Hepatocyte (in vitro differentiated cells): ENCODE measurements around the gene OR5A2. TPM values are rescaled to one million over a fixed set of nuclear protein-coding genes. Genes with fewer than 3 reads are reported as not detected.
"Not testable (repeated sequence)": the region's sequence is repeated elsewhere in the genome, so short reads cannot be mapped to it uniquely, and the experiment has no call there.

Source experiments
- DNase-seq: peaks from one replicate; pipeline ENCODE4 v3.0.0-alpha.2; 2016; ENCODE audit warnings: low spot score
- H2AFZ ChIP-seq: fragments of 200-600 bp; sonication (generic); 2 replicates; pipeline ENCODE4 v1.6.0; 2016; ENCODE audit warnings: antibody characterized with exemption, mild to moderate bottlenecking
- H3K27ac ChIP-seq: fragments of 200-600 bp; sonication (generic); 2 replicates; pipeline ENCODE4 v1.5.1; 2016; ENCODE audit warnings: mild to moderate bottlenecking
- H3K27me3 ChIP-seq: fragments of 200-600 bp; sonication (generic); 2 replicates; pipeline ENCODE4 v1.6.1; 2016
- H3K36me3 ChIP-seq: fragments of 200-600 bp; sonication (generic); replicated peaks from 2 replicates; pipeline ENCODE4 v1.5.1; 2016; ENCODE audit warnings: low read depth; ENCODE audit not compliant: insufficient read depth
- H3K4me1 ChIP-seq: fragments of 200-600 bp; sonication (generic); 2 replicates; pipeline ENCODE4 v1.5.1; 2016; ENCODE audit warnings: mild to moderate bottlenecking, moderate library complexity; ENCODE audit not compliant: insufficient read depth
- H3K4me2 ChIP-seq: fragments of 200-600 bp; sonication (generic); 2 replicates; pipeline ENCODE4 v1.6.0; 2016
- H3K4me3 ChIP-seq: fragments of 200-600 bp; sonication (generic); 2 replicates; pipeline ENCODE4 v1.5.1; 2016; ENCODE audit warnings: mild to moderate bottlenecking
- H3K79me2 ChIP-seq: fragments of 200-600 bp; sonication (generic); 2 replicates; pipeline ENCODE4 v1.6.0; 2017; ENCODE audit warnings: mild to moderate bottlenecking
- H3K9me2 ChIP-seq: fragments of 200-600 bp; sonication (generic); replicated peaks from 2 replicates; pipeline ENCODE4 v1.6.0; 2017; ENCODE audit warnings: mild to moderate bottlenecking; ENCODE audit not compliant: insufficient read depth
- H3K9me3 ChIP-seq: fragments of 200-600 bp; sonication (generic); 2 replicates; pipeline ENCODE4 v1.5.1; 2016; ENCODE audit warnings: low read depth, mild to moderate bottlenecking
- H4K20me1 ChIP-seq: fragments of 200-600 bp; sonication (generic); 2 replicates; pipeline ENCODE4 v1.6.0; 2016; ENCODE audit warnings: mild to moderate bottlenecking; ENCODE audit not compliant: insufficient read depth, poor library complexity, severe bottlenecking
- CTCF ChIP-seq: fragments of 200-600 bp; sonication (generic); IDR thresholded peaks from 2 replicates; pipeline ENCODE4 v1.5.1; 2016; ENCODE audit warnings: antibody characterized with exemption, mild to moderate bottlenecking; ENCODE audit not compliant: poor library complexity
- EZH2 ChIP-seq: fragments of 200-600 bp; sonication (generic); IDR thresholded peaks from 2 replicates; pipeline ENCODE4 v1.6.1; 2016; ENCODE audit warnings: antibody characterized with exemption, mild to moderate bottlenecking, borderline replicate concordance
- EZH2phosphoT487 ChIP-seq: fragments of 200-600 bp; sonication (generic); IDR thresholded peaks from one replicate; pipeline ENCODE4 v1.6.1; 2018; ENCODE audit warnings: antibody characterized with exemption, mild to moderate bottlenecking, low read depth, moderate library complexity; ENCODE audit not compliant: unreplicated experiment, severe bottlenecking
- WGBS: methylation state at CpG from one replicate; pipeline ENCODE4 v1.1.6; 2016; ENCODE audit warnings: low lambda C conversion rate; ENCODE audit errors: missing lambda C conversion rate; 5-methylcytosine and 5-hydroxymethylcytosine counted together
- polyA plus RNA-seq: library from polyadenylated mRNA; unstranded; fragments of >200 nt; fragmentation: Nextera tagmentation; extraction: Ambion mirVana; gene quantifications from 2 replicates; pipeline ENCODE4 v1.2.1, GENCODE V29; 2016
- total RNA-seq: library from RNA; depleted of rRNA; stranded (reverse); fragments of >200 nt; gene quantifications from 2 replicates; pipeline ENCODE4 v1.2.3, GENCODE V29; 2014

Gene OR5A2
- total and polyA plus RNA-seq, 2 experiments from 2014 or later: not detected

GRCh38 chr11:59448484-59448883 lies 22.3 kb upstream of the OR5A2 start:
- no peaks in the 10 kb centered on the region for H4K20me1 ChIP-seq
- H3K4me3 ChIP-seq: no peak overlapping the region
- no peak for DNase-seq
- no peaks in the 10 kb centered on the region for H3K27me3 ChIP-seq
- TF ChIP-seq EZH2 (no peak), CTCF (no peak), EZH2phosphoT487 (no peak)
- no peaks in the 10 kb centered on the region for H3K36me3 ChIP-seq
- no peak overlapping the region for H2AFZ ChIP-seq
- no peak overlapping the region for H3K27ac ChIP-seq
- 80% methylated on average over 2 of the region's 2 CpGs for WGBS
- H3K4me1 ChIP-seq: no peaks in the 10 kb centered on the region
- no peak overlapping the region for H3K4me2 ChIP-seq
- no peaks in the 10 kb centered on the region for H3K9me3 ChIP-seq
- no peaks in the 10 kb centered on the region for H3K9me2 ChIP-seq
- H3K79me2 ChIP-seq: no peaks in the 10 kb centered on the region

- H3K4me1 ChIP-seq, H3K79me2 ChIP-seq: not testable (repeated sequence)
- WGBS: 88% methylated on average over 1 of the region's 1 CpG
These were observed 19.4 kb upstream of the OR5A2 start for GRCh38 chr11:59445624-59446023.

GRCh38 chr11:59437770-59438169 lies 11.6 kb upstream of the OR5A2 start:
- Histone ChIP-seq H3K79me2 (no peaks in the 10 kb centered on the region), H3K4me1 (no peaks in the 10 kb centered on the region), H3K9me2 (no peaks in the 10 kb centered on the region), H3K27me3 (no peaks in the 10 kb centered on the region), H3K4me2 (no peak overlapping the region), H3K36me3 (no peaks in the 10 kb centered on the region), H3K9me3 (no peaks in the 10 kb centered on the region), H2AFZ (no peak overlapping the region), H3K4me3 (no peak overlapping the region), H3K27ac (no peak overlapping the region), H4K20me1 (no peaks in the 10 kb centered on the region)
- DNase-seq: no peak
- TF ChIP-seq EZH2phosphoT487 (no peak), CTCF (no peak), EZH2 (no peak)
- WGBS: 77% methylated on average over 7 of the region's 7 CpGs

More at GRCh38 chr11:59445624-59446023, 19.4 kb upstream of the OR5A2 start:
- H3K9me3 ChIP-seq, H3K4me3 ChIP-seq, H3K36me3 ChIP-seq, H3K4me2 ChIP-seq, H3K27me3 ChIP-seq, DNase-seq, H4K20me1 ChIP-seq, H3K27ac ChIP-seq, H2AFZ ChIP-seq, H3K9me2 ChIP-seq: not testable (repeated sequence)

- Histone ChIP-seq H2AFZ (no peak within 1 kb of the TSS), H3K9me3 (no peaks in the 10 kb centered on the region), H4K20me1 (no peaks in the 10 kb centered on the region), H3K27ac (no peak within 1 kb of the TSS), H3K4me3 (no peak within 1 kb of the TSS), H3K36me3 (no peaks in the 10 kb centered on the region), H3K4me2 (no peak within 1 kb of the TSS), H3K79me2 (no peaks in the 10 kb centered on the region), H3K9me2 (no peaks in the 10 kb centered on the region), H3K27me3 (no peaks in the 10 kb centered on the region), H3K4me1 (no peaks in the 10 kb centered on the region)
- TF ChIP-seq EZH2phosphoT487: no peak
- no peak for TF ChIP-seq CTCF
- no peak for TF ChIP-seq EZH2
- DNase-seq: no peak
- 59% methylated on average over 3 of the region's 3 CpGs for WGBS
These were observed 10.0 kb upstream of the OR5A2 start, which contains the start of gene OR5A1 for GRCh38 chr11:59436169-59436568. OR5A1 (plus strand) TSS chr11:59436469; CDS start chr11:59443169, 6,700 bp downstream.
